ENCODE measurements around the gene ATOX1. TPM values are rescaled to one million over a fixed set of nuclear protein-coding genes. Genes with fewer than 3 reads are reported as not detected.
A peak's percentile ranks its signal among the peaks of the same experiment; 100 is the strongest.

Gene ATOX1
- total RNA-seq, 1 donor from 2014 or later: 65.4 TPM

DNA sequence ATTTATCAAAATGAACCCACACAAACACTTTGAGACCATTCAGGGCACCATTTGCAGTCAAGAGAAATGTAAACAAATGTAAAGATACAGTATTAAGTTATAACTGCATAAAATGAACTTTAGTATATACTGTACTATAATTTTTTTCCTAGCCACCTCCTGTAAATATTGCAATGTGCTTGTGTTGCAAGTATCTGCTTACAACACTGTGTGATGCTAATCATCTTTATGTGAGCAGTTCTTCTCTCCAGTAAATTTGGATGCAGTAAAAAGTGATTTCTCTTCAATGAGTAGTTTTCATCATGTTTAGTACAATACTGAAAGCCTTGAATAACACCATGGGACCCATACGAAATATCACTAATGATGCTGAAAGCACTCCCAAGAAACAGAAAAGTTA is 22.8 kb upstream of the ATOX1 start:
- intact Hi-C loops (cut with micrococcal nuclease): no loop called here
- Histone ChIP-seq H3K9me3 (replicated peaks) (no peaks in the 10 kb centered on the region), H3K4me1 (peaks cover 95% of the 10 kb centered on the region), H3K27ac (replicated peaks) (no peak overlapping the region), H3K36me3 (peaks cover 7% of the 10 kb centered on the region), H3K4me3 (no peak overlapping the region), H3K27me3 (ENCODE audit: low read depth) (no peaks in the 10 kb centered on the region)
- TF ChIP-seq CTCF (IDR thresholded peaks at IDR 0.05; ENCODE audit: borderline replicate concordance): no peak
- DNase-seq: no peak

- Histone ChIP-seq H3K27ac (replicated peaks) (no peak overlapping the region), H3K27me3 (ENCODE audit: low read depth) (no peaks in the 10 kb centered on the region), H3K4me1 (peaks cover 97% of the 10 kb centered on the region), H3K4me3 (no peak overlapping the region), H3K9me3 (replicated peaks) (no peaks in the 10 kb centered on the region), H3K36me3 (peaks cover 7% of the 10 kb centered on the region)
- TF ChIP-seq CTCF (IDR thresholded peaks at IDR 0.05; ENCODE audit: borderline replicate concordance): no peak
- intact Hi-C loops (cut with micrococcal nuclease): no loop called here
- no peak for DNase-seq
These were observed 21.9 kb upstream of the ATOX1 start for GRCh38 chr5:151780348-151780747.

DNA sequence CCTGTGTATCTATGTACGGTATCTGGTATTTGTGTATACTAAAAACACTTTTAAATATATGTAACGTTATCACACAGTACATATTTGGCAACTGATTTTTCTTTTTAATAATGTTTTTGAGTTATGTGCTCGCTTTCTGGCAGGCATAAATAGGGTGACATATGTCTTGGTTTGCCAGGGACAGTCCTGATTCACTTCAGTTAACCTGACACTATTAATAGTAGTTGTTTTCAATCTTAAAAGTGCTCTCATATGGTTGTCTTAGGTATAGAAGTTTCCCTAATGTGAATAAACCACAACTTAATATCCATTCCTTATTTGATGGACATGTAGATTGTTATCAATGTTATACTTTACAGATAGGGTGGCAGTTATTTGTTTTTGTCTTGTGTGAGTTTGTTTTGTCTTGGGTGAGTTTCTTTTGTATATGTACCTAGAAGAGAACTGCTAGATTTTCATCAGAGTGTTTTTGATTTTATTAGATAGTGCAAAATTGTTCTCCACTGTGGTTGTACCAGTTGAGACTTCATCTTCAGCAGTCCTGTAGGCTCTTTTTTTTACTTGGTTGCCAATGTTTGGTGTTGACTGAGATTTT is 21.2 kb upstream of the ATOX1 start:
- Histone ChIP-seq H3K4me3 (no peak overlapping the region), H3K9me3 (replicated peaks) (no peaks in the 10 kb centered on the region), H3K4me1 (peaks cover 97% of the 10 kb centered on the region), H3K36me3 (peaks cover 7% of the 10 kb centered on the region), H3K27me3 (ENCODE audit: low read depth) (no peaks in the 10 kb centered on the region), H3K27ac (replicated peaks) (no peak overlapping the region)
- DNase-seq: no peak
- intact Hi-C loops (cut with micrococcal nuclease): no loop called here
- no peak for TF ChIP-seq CTCF (IDR thresholded peaks at IDR 0.05; ENCODE audit: borderline replicate concordance)

GRCh38 chr5:151775025-151775606 is 16.7 kb upstream of the ATOX1 start:
- Histone ChIP-seq H3K9me3 (replicated peaks) (no peaks in the 10 kb centered on the region), H3K36me3 (peaks cover 7% of the 10 kb centered on the region), H3K4me3 (peak overlapping the region; percentile 88), H3K27me3 (ENCODE audit: low read depth) (no peaks in the 10 kb centered on the region), H3K27ac (replicated peaks) (peak overlapping the region; percentile 95), H3K4me1 (peaks cover 89% of the 10 kb centered on the region)
- no peak for TF ChIP-seq CTCF (IDR thresholded peaks at IDR 0.05; ENCODE audit: borderline replicate concordance)
- intact Hi-C loops (cut with micrococcal nuclease): no loop called here
- no peak for DNase-seq

- Histone ChIP-seq H3K4me3 (peak overlapping the region; percentile 88), H3K27ac (replicated peaks) (peak overlapping the region; percentile 95), H3K4me1 (peaks cover 82% of the 10 kb centered on the region), H3K36me3 (peaks cover 7% of the 10 kb centered on the region), H3K9me3 (replicated peaks) (no peaks in the 10 kb centered on the region), H3K27me3 (ENCODE audit: low read depth) (no peaks in the 10 kb centered on the region)
- no peak for TF ChIP-seq CTCF (IDR thresholded peaks at IDR 0.05; ENCODE audit: borderline replicate concordance)
- DNase-seq: no peak
- intact Hi-C loops (cut with micrococcal nuclease): no loop called here
These were observed 15.5 kb upstream of the ATOX1 start for GRCh38 chr5:151773951-151774350.
